Neural cell (in vitro differentiated cells): ENCODE measurements around the gene PNMA8C. TPM values are rescaled to one million over a fixed set of nuclear protein-coding genes. Genes with fewer than 3 reads are reported as not detected.

Experiments used
- H2AFZ ChIP-seq: fragments of 200-600, 300-800 bp; sonication (generic), shearing (Covaris generic); 2 replicates; pipeline ENCODE4 v1.6.0; 2014; ENCODE audit warnings: low read depth, mild to moderate bottlenecking, antibody characterized with exemption, low read length, moderate library complexity
- H3F3A ChIP-seq: fragments of 200-600 bp; shearing (Covaris generic); 2 replicates; pipeline ENCODE4 v1.6.1; 2016; ENCODE audit warnings: mild to moderate bottlenecking, moderate library complexity, mixed read lengths, antibody characterized with exemption, low read length; ENCODE audit not compliant: insufficient read depth, poor library complexity, severe bottlenecking
- H3K27ac ChIP-seq: fragments of 200-600, 300-800 bp; sonication (generic), shearing (Covaris generic); 2 replicates; pipeline ENCODE4 v1.5.1; 2014; ENCODE audit warnings: mild to moderate bottlenecking, low read length, moderate library complexity
- H3K27me3 ChIP-seq: fragments of 300-800, 200-600 bp; sonication (generic), shearing (Covaris generic); 2 replicates; pipeline ENCODE4 v1.6.0; 2014; ENCODE audit warnings: mild to moderate bottlenecking, low read depth, low read length, moderate library complexity; ENCODE audit not compliant: insufficient read depth
- H3K36me3 ChIP-seq: fragments of 300-800, 200-600 bp; sonication (generic), shearing (Covaris generic); 2 replicates; pipeline ENCODE4 v1.5.1; 2014; ENCODE audit warnings: mild to moderate bottlenecking, antibody characterized with exemption, low read length, moderate library complexity; ENCODE audit not compliant: insufficient read depth
- H3K4me2 ChIP-seq: fragments of 300-800, 200-600 bp; sonication (generic), shearing (Covaris generic); 2 replicates; pipeline ENCODE4 v1.6.0; 2014; ENCODE audit warnings: mild to moderate bottlenecking, low read length
- H3K4me3 ChIP-seq: fragments of 300-800, 200-600 bp; sonication (generic), shearing (Covaris generic); 2 replicates; pipeline ENCODE4 v1.5.1; 2014; ENCODE audit warnings: mild to moderate bottlenecking, low read length, moderate library complexity
- H3K79me2 ChIP-seq: fragments of 200-600 bp; shearing (Covaris generic); replicated peaks from 2 replicates; pipeline ENCODE4 v1.6.0; 2014; ENCODE audit warnings: mild to moderate bottlenecking, low read length, moderate library complexity; ENCODE audit not compliant: insufficient read depth
- H3K9ac ChIP-seq: fragments of 300-800, 200-600 bp; sonication (generic), shearing (Covaris generic); 2 replicates; pipeline ENCODE4 v1.6.1; 2016; ENCODE audit warnings: mild to moderate bottlenecking, low read length, mixed read lengths
- H3K9me2 ChIP-seq: fragments of 200-600 bp; shearing (Covaris generic); 2 replicates; pipeline ENCODE4 v1.6.1; 2016; ENCODE audit warnings: mild to moderate bottlenecking, low read length, mixed read lengths; ENCODE audit not compliant: insufficient read depth
- H3K9me3 ChIP-seq: fragments of 200-600, 300-800 bp; sonication (generic), shearing (Covaris generic); 2 replicates; pipeline ENCODE4 v1.6.1; 2016; ENCODE audit warnings: mild to moderate bottlenecking, mixed run types, low read length, moderate library complexity, mixed read lengths
- H4K20me1 ChIP-seq: fragments of 200-600 bp; shearing (Covaris generic); 2 replicates; pipeline ENCODE4 v1.6.1; 2016; ENCODE audit warnings: mild to moderate bottlenecking, mixed run types; ENCODE audit not compliant: insufficient read depth
- CTCF ChIP-seq: fragments of 450-650 bp; IDR thresholded peaks from 2 replicates; pipeline ENCODE4 v1.5.1; 2014; ENCODE audit warnings: antibody characterized with exemption, mild to moderate bottlenecking, moderate library complexity; ENCODE audit not compliant: poor library complexity, severe bottlenecking
- EP300 ChIP-seq: fragments of 450-650 bp; conservative IDR thresholded peaks from 2 replicates; pipeline ENCODE4 v1.6.1; 2014; ENCODE audit warnings: antibody characterized with exemption, mild to moderate bottlenecking, moderate library complexity; ENCODE audit not compliant: poor library complexity, severe bottlenecking
- EZH2 ChIP-seq: fragments of 200-600, 300-800 bp; shearing (Covaris generic), sonication (generic); IDR thresholded peaks from 2 replicates; pipeline ENCODE4 v1.6.1; 2014; ENCODE audit warnings: antibody characterized with exemption, low read length, borderline replicate concordance, mild to moderate bottlenecking; ENCODE audit not compliant: insufficient read depth, poor library complexity, severe bottlenecking
- MXI1 ChIP-seq: fragments of 450-650 bp; conservative IDR thresholded peaks from 2 replicates; pipeline ENCODE4 v1.6.1; 2014; ENCODE audit warnings: antibody characterized with exemption, mild to moderate bottlenecking; ENCODE audit not compliant: poor library complexity, severe bottlenecking
- POLR2AphosphoS5 ChIP-seq: IDR thresholded peaks from 2 replicates; pipeline ENCODE4 v1.6.1; 2012
- RAD21 ChIP-seq: fragments of 450-650 bp; conservative IDR thresholded peaks from 2 replicates; pipeline ENCODE4 v1.6.1; 2014; ENCODE audit warnings: antibody characterized with exemption, mild to moderate bottlenecking, moderate library complexity
- SMC3 ChIP-seq: fragments of 450-650 bp; conservative IDR thresholded peaks from 2 replicates; pipeline ENCODE4 v1.6.1; 2014; ENCODE audit warnings: antibody characterized with exemption, mild to moderate bottlenecking, moderate library complexity; ENCODE audit not compliant: poor library complexity
- TAF1 ChIP-seq: IDR thresholded peaks from 2 replicates; pipeline ENCODE4 v1.6.1; 2012; ENCODE audit warnings: low read depth
- polyA minus RNA-seq: library from RNA; depleted of rRNA, polyadenylated mRNA; stranded (reverse); fragments of >200 nt; gene quantifications from 2 replicates; pipeline ENCODE4 v1.2.3, GENCODE V29; 2014
- polyA plus RNA-seq: library from polyadenylated mRNA; depleted of rRNA; stranded (reverse); fragments of >200 nt; gene quantifications from 2 replicates; pipeline ENCODE4 v1.2.3, GENCODE V29; 2014
- TF ChIP-seq, protein P1 (sequence below): IDR thresholded peaks from 2 replicates; pipeline ENCODE4 v1.6.1; 2012; ENCODE audit warnings: borderline replicate concordance

PNMA8C gene
- polyA plus RNA-seq, result 16.1 and 17.2 TPM in 2 replicates
- polyA minus RNA-seq, result 27.9 and 29.0 TPM in 2 replicates

- Histone ChIP-seq H3F3A (no peaks in the 10 kb centered on the region), H2AFZ (peak within 1 kb of the TSS; percentile 45), H3K4me3 (peak within 1 kb of the TSS; percentile 79), H3K9ac (peak within 1 kb of the TSS; percentile 83), H3K4me2 (peak within 1 kb of the TSS; percentile 96), H3K36me3 (no peaks in the 10 kb centered on the region), H3K27ac (peak within 1 kb of the TSS; percentile 82), H3K9me2 (no peaks in the 10 kb centered on the region), H4K20me1 (no peaks in the 10 kb centered on the region), H3K27me3 (no peaks in the 10 kb centered on the region), H3K9me3 (no peaks in the 10 kb centered on the region), H3K79me2 (peaks cover 25% of the 10 kb centered on the region)
- TF ChIP-seq POLR2AphosphoS5 (peak; percentile 91), EP300 (peak; percentile 59), MXI1 (peak; percentile 61), TAF1 (peak; percentile 32), RAD21 (peak; percentile 35), CTCF (no peak), EZH2 (no peak)
- TF ChIP-seq, protein P1, sequence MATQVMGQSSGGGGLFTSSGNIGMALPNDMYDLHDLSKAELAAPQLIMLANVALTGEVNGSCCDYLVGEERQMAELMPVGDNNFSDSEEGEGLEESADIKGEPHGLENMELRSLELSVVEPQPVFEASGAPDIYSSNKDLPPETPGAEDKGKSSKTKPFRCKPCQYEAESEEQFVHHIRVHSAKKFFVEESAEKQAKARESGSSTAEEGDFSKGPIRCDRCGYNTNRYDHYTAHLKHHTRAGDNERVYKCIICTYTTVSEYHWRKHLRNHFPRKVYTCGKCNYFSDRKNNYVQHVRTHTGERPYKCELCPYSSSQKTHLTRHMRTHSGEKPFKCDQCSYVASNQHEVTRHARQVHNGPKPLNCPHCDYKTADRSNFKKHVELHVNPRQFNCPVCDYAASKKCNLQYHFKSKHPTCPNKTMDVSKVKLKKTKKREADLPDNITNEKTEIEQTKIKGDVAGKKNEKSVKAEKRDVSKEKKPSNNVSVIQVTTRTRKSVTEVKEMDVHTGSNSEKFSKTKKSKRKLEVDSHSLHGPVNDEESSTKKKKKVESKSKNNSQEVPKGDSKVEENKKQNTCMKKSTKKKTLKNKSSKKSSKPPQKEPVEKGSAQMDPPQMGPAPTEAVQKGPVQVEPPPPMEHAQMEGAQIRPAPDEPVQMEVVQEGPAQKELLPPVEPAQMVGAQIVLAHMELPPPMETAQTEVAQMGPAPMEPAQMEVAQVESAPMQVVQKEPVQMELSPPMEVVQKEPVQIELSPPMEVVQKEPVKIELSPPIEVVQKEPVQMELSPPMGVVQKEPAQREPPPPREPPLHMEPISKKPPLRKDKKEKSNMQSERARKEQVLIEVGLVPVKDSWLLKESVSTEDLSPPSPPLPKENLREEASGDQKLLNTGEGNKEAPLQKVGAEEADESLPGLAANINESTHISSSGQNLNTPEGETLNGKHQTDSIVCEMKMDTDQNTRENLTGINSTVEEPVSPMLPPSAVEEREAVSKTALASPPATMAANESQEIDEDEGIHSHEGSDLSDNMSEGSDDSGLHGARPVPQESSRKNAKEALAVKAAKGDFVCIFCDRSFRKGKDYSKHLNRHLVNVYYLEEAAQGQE, result peak; percentile 26
Measured at GRCh38 chr19:46428239-46429135, at the start of gene PNMA8C. Gene PNMA8C, minus strand, starts transcription at chr19:46428936. Its CDS starts 577 bp downstream, at chr19:46428359.

GRCh38 chr19:46475986-46476385 lies 47.2 kb upstream of the PNMA8C start:
- TF ChIP-seq POLR2AphosphoS5, result no peak
- no peak for TF ChIP-seq RAD21
- TF ChIP-seq TAF1, result no peak
- no peak for TF ChIP-seq EZH2
- no peak for TF ChIP-seq EP300
- TF ChIP-seq, protein P1, result no peak
- no peak for TF ChIP-seq MXI1
- TF ChIP-seq SMC3, result no peak
- TF ChIP-seq CTCF, result no peak
- no peaks in the 10 kb centered on the region for H4K20me1 ChIP-seq
- no peak overlapping the region for H3K4me3 ChIP-seq
- H2AFZ ChIP-seq, result no peak overlapping the region
- H3K9ac ChIP-seq, result peak overlapping the region; percentile 0
- H3K27ac ChIP-seq, result peak overlapping the region; percentile 99
- H3K4me2 ChIP-seq, result no peak overlapping the region
- peaks cover 2% of the 10 kb centered on the region for H3K79me2 ChIP-seq
- no peaks in the 10 kb centered on the region for H3K9me2 ChIP-seq
- no peaks in the 10 kb centered on the region for H3K27me3 ChIP-seq
- H3F3A ChIP-seq, result peaks cover 1% of the 10 kb centered on the region
- H3K9me3 ChIP-seq, result no peaks in the 10 kb centered on the region
- H3K36me3 ChIP-seq, result no peaks in the 10 kb centered on the region
